OCI-LY7 (cell line): ENCODE results near the gene CCNI. TPM values are rescaled to one million over a fixed set of nuclear protein-coding genes. Genes with fewer than 3 reads are reported as not detected.

ENCODE experiments used
- BruUV-seq: library from RNA; stranded (reverse); fragments of 400-500 nt; replicated peaks from 2 replicates; lab custom pipeline; 2021; lab: Mats Ljungman, UMichigan
- CTCF ChIA-PET: fragments of 300-600 bp; sonication (Branson Sonifier 250); formaldehyde crosslinking; loops from one replicate; lab custom pipeline; 2022; ENCODE audit warnings: antibody characterized with exemption; ENCODE audit not compliant: unreplicated experiment; lab: Charles Lee
- POLR2A ChIA-PET: fragments of 300-600 bp; sonication (Branson Sonifier 250); formaldehyde crosslinking; loops from one replicate; lab custom pipeline; 2022; ENCODE audit warnings: antibody characterized with exemption; lab: Charles Lee
- DNase-seq: peaks from one replicate; pipeline ENCODE4 v3.0.0-alpha.2; 2015; ENCODE audit warnings: low spot score
- H2AFZ ChIP-seq: fragments of 200-600 bp; sonication (generic), shearing (Covaris generic); 2 replicates; pipeline ENCODE4 v1.6.1; 2014; ENCODE audit warnings: mild to moderate bottlenecking, antibody characterized with exemption, low read length, moderate library complexity
- H3K27ac ChIP-seq: fragments of 200-600 bp; sonication (generic); 2 replicates; pipeline ENCODE4 v1.5.1; 2014; ENCODE audit warnings: mixed run types, low read depth, mild to moderate bottlenecking, moderate library complexity, low read length, inconsistent platforms; ENCODE audit not compliant: poor library complexity, severe bottlenecking
- H3K36me3 ChIP-seq: fragments of 200-600 bp; sonication (generic); 2 replicates; pipeline ENCODE4 v1.6.1; 2014; ENCODE audit warnings: mild to moderate bottlenecking, antibody characterized with exemption, low read length, moderate library complexity, mixed read lengths; ENCODE audit not compliant: insufficient read depth
- H3K4me1 ChIP-seq: fragments of 200-600 bp; sonication (generic); 2 replicates; pipeline ENCODE4 v1.5.1; 2014; ENCODE audit warnings: mild to moderate bottlenecking, low read length; ENCODE audit not compliant: insufficient read depth, poor library complexity, severe bottlenecking
- H3K4me2 ChIP-seq: fragments of 200-600 bp; sonication (generic); 2 replicates; pipeline ENCODE4 v1.6.1; 2014; ENCODE audit warnings: mild to moderate bottlenecking, low read length
- H3K4me3 ChIP-seq: fragments of 200-600 bp; sonication (generic); 2 replicates; pipeline ENCODE4 v1.5.1; 2014; ENCODE audit warnings: mild to moderate bottlenecking, low read depth, low read length; ENCODE audit not compliant: poor library complexity, severe bottlenecking
- H3K79me2 ChIP-seq: fragments of 200-600 bp; sonication (generic); 2 replicates; pipeline ENCODE4 v1.6.1; 2016; ENCODE audit warnings: low read depth, mild to moderate bottlenecking, low read length, moderate library complexity, mixed read lengths; ENCODE audit not compliant: insufficient read depth
- H3K9me2 ChIP-seq: fragments of 200-600 bp; sonication (generic); 2 replicates; pipeline ENCODE4 v1.6.1; 2016; ENCODE audit warnings: mild to moderate bottlenecking, low read length, mixed read lengths; ENCODE audit not compliant: insufficient read depth
- H3K9me3 ChIP-seq: fragments of 200-600 bp; sonication (generic); 2 replicates; pipeline ENCODE4 v1.6.1; 2014; ENCODE audit warnings: mild to moderate bottlenecking, mixed run types, low read length, mixed read lengths
- H4K20me1 ChIP-seq: fragments of 200-600 bp; sonication (generic); 2 replicates; pipeline ENCODE4 v1.6.1; 2014; ENCODE audit warnings: mild to moderate bottlenecking, antibody characterized with exemption, low read length, moderate library complexity, mixed read lengths; ENCODE audit not compliant: insufficient read depth
- CTCF ChIP-seq: fragments of 200-600 bp; sonication (generic); conservative IDR thresholded peaks from 2 replicates; pipeline ENCODE4 v1.5.1; 2014; ENCODE audit warnings: mild to moderate bottlenecking, antibody characterized with exemption, low read length, moderate library complexity, mixed read lengths
- EZH2phosphoT487 ChIP-seq: fragments of 200-600 bp; sonication (generic); IDR thresholded peaks from 2 replicates; pipeline ENCODE4 v1.6.1; 2018; ENCODE audit warnings: low read depth, borderline replicate concordance, mild to moderate bottlenecking, mixed run types, antibody characterized with exemption, low read length, moderate library complexity, mixed read lengths
- intact Hi-C: fragments of 100-400 bp; cut with micrococcal nuclease; formaldehyde crosslinking; loops from one replicate; pipeline ENCODE4 v1.10.0; 2022; ENCODE audit not compliant: unreplicated experiment
- total RNA-seq, 2 experiments: library from RNA; depleted of rRNA in 1 of 2; stranded (reverse); fragments of >200 nt in 1 of 2; shearing (Covaris generic) in 1 of 2; gene quantifications; 2 replicates each; pipeline ENCODE4 v1.2.3, GENCODE V29; 2014 to 2022

The CCNI gene
- total RNA-seq, 2 experiments from 2014 or later, result 105 to 293 TPM

GRCh38 chr4:77062856-77063255, 12.9 kb downstream of the CCNI start:
- Histone ChIP-seq H3K9me3 (no peaks in the 10 kb centered on the region), H4K20me1 (peaks cover 5% of the 10 kb centered on the region), H3K36me3 (peaks cover 98% of the 10 kb centered on the region), H2AFZ (no peak overlapping the region), H3K9me2 (no peaks in the 10 kb centered on the region), H3K4me1 (peaks cover 6% of the 10 kb centered on the region), H3K27ac (no peak overlapping the region), H3K4me3 (no peak overlapping the region), H3K79me2 (peaks cover 85% of the 10 kb centered on the region), H3K4me2 (no peak overlapping the region)
- no peak for DNase-seq
- ChIA-PET CTCF (no interaction called here), POLR2A (interaction anchor here (0.6 to 0.7 kb wide), 4 partner anchors 9 to 199 kb away, joined by 3 to 6 read pairs (median 4); no protein-coding TSS in a partner anchor)
- intact Hi-C loops, result no loop called here
- BruUV-seq, result TSS peak; percentile 19
- no peak for TF ChIP-seq CTCF
- TF ChIP-seq EZH2phosphoT487, result no peak

- BruUV-seq, result no TSS peak
- TF ChIP-seq EZH2phosphoT487 (no peak), CTCF (peak; percentile 90)
- no peaks in the 10 kb centered on the region; the same call in 1 of the 2 replicates for H4K20me1 ChIP-seq
- no peak overlapping the region for H2AFZ ChIP-seq
- ChIA-PET CTCF (interaction anchor here (2.1 kb wide), 1 partner anchor 151 kb away, joined by 11 read pairs; no protein-coding TSS in a partner anchor), POLR2A (interaction anchor here (1.0 to 2.9 kb wide), 4 partner anchors 12 to 152 kb away, joined by 3 to 11 read pairs (median 6); no protein-coding TSS in a partner anchor)
- H3K4me1 ChIP-seq, result no peaks in the 10 kb centered on the region
- H3K27ac ChIP-seq, result no peak overlapping the region
- peak; percentile 67 for DNase-seq
- no peak overlapping the region for H3K4me3 ChIP-seq
- H3K4me2 ChIP-seq, result no peak overlapping the region
- H3K9me2 ChIP-seq, result no peaks in the 10 kb centered on the region
- peaks cover 100% of the 10 kb centered on the region for H3K36me3 ChIP-seq
- intact Hi-C loops, result loop anchor here (1.0 to 2.0 kb wide), 2 partner anchors 106 to 151 kb away; no protein-coding TSS in a partner anchor
- peaks cover 13% of the 10 kb centered on the region; the same call in 1 of the 2 replicates for H3K79me2 ChIP-seq
- no peaks in the 10 kb centered on the region for H3K9me3 ChIP-seq
These were observed 23.4 kb downstream of the CCNI start for GRCh38 chr4:77052352-77052751.

GRCh38 chr4:77050962-77051361, 24.8 kb downstream of the CCNI start:
- ChIA-PET CTCF (no interaction called here), POLR2A (interaction anchor here (1.1 kb wide), 1 partner anchor 28 kb away, joined by 4 read pairs; no protein-coding TSS in a partner anchor)
- BruUV-seq, result no TSS peak
- Histone ChIP-seq H3K79me2 (peaks cover 13% of the 10 kb centered on the region; the same call in 1 of the 2 replicates), H3K27ac (no peak overlapping the region), H3K9me3 (no peaks in the 10 kb centered on the region), H3K36me3 (peaks cover 100% of the 10 kb centered on the region), H2AFZ (no peak overlapping the region), H3K4me3 (no peak overlapping the region), H3K4me2 (no peak overlapping the region), H4K20me1 (no peaks in the 10 kb centered on the region), H3K9me2 (no peaks in the 10 kb centered on the region), H3K4me1 (no peaks in the 10 kb centered on the region)
- TF ChIP-seq CTCF (no peak), EZH2phosphoT487 (no peak)
- intact Hi-C loops, result no loop called here
- DNase-seq, result no peak
